Lung (tissue), 12 donors: ENCODE data around the gene TLR6. TPM values are rescaled to one million over a fixed set of nuclear protein-coding genes. Genes with fewer than 3 reads are reported as not detected.

Experiments
- ATAC-seq: fragments of 200-7000 bp; cut with Tn5 transposase; one replicate; pipeline ENCODE4 v1.9.1; 2020; ENCODE audit warnings: moderate number of reproducible peaks; ENCODE audit not compliant: insufficient read depth, low FRiP score
- DNase-seq, 3 donors: peaks; one replicate each; pipeline ENCODE4 v3.0.0-alpha.2; 2013 to 2017
- H3K27ac ChIP-seq, 2 donors: one replicate each; pipeline ENCODE4 v1.5.1; 2013; ENCODE audit warnings: mild to moderate bottlenecking in 2 of 2, moderate library complexity in 2 of 2, control low read depth in 1 of 2, inconsistent platforms in 1 of 2, low read depth in 1 of 2, low read length in 1 of 2
- H3K27me3 ChIP-seq, 3 donors: one replicate each; pipeline ENCODE4 v1.5.1; 2013; ENCODE audit warnings: low read length in 2 of 3; ENCODE audit not compliant: control insufficient read depth in 3 of 3, insufficient read depth in 3 of 3
- H3K36me3 ChIP-seq, 4 donors: one replicate each; pipeline ENCODE4 v1.5.1; 2013; ENCODE audit warnings: low read length in 4 of 4, mild to moderate bottlenecking in 1 of 4, moderate library complexity in 1 of 4; ENCODE audit not compliant: control insufficient read depth in 4 of 4, insufficient read depth in 4 of 4
- H3K4me1 ChIP-seq, 5 donors: one replicate each; pipeline ENCODE4 v1.5.1; 2013; ENCODE audit warnings: low read length in 5 of 5, mild to moderate bottlenecking in 2 of 5, moderate library complexity in 1 of 5; ENCODE audit not compliant: control insufficient read depth in 5 of 5, insufficient read depth in 5 of 5
- H3K4me3 ChIP-seq: one replicate; pipeline ENCODE4 v1.5.1; 2013; ENCODE audit warnings: mild to moderate bottlenecking, control low read depth, moderate library complexity
- H3K9ac ChIP-seq, 2 donors: one replicate each; pipeline ENCODE4 v1.5.1; 2013; ENCODE audit warnings: low read length in 2 of 2, control low read depth in 1 of 2; ENCODE audit not compliant: insufficient read depth in 1 of 2
- H3K9me3 ChIP-seq, 4 donors: one replicate each; pipeline ENCODE4 v1.5.1; 2013; ENCODE audit warnings: low read length in 3 of 4, mild to moderate bottlenecking in 1 of 4, moderate library complexity in 1 of 4; ENCODE audit not compliant: control insufficient read depth in 4 of 4, insufficient read depth in 3 of 4
- CTCF ChIP-seq: IDR thresholded peaks from 2 replicates; pipeline ENCODE4 v1.5.1; 2012; ENCODE audit warnings: mild to moderate bottlenecking; ENCODE audit errors: control extremely low read depth, extremely low read depth
- WGBS, 2 donors: extraction: QIAGEN DNeasy Blood & Tissue Kit; methylation state at CpG; one replicate each; pipeline ENCODE4 v1.1.7; 2013; 5-methylcytosine and 5-hydroxymethylcytosine counted together
- polyA plus RNA-seq, 2 donors: library from polyadenylated mRNA; stranded (reverse); fragments of 200-250 nt; gene quantifications; one replicate each; pipeline ENCODE4 v1.2.1, GENCODE V29; 2013
- total RNA-seq, 2 donors: library from RNA; depleted of rRNA in 1 of 2; stranded (reverse); fragments of >200 nt in 1 of 2; gene quantifications; one replicate each; pipeline ENCODE4 v1.2.1, GENCODE V29; 2014 to 2021
- donor health status: control.
- donor health status: control.
- donor health status: Bipolar disorder and iron deficiency.
- donor health status: healthy.
- donor health status: DM: yes; HTN: yes; CAD: no.

TLR6 gene
- total and polyA plus RNA-seq, 4 donors: 0.53 to 6.3 (median 5.0) TPM

GRCh38 chr4:38870098-38870808, 13.6 kb upstream of the TLR6 start:
- 80 to 90% methylated on average over 7 of the region's 7 CpGs for WGBS, 2 donors

GRCh38 chr4:38869511-38869910, 12.9 kb upstream of the TLR6 start:
- WGBS, 2 donors: 41 to 69% methylated on average over 2 of the region's 2 CpGs
- Histone ChIP-seq H3K27me3 (no peaks in the 10 kb centered on the region), H3K4me3 (no peak overlapping the region), H3K36me3 (peaks cover 2 to 13% (median 7%) of the 10 kb centered on the region in 4 donors), H3K9me3 (no peaks in the 10 kb centered on the region), H3K27ac (peak overlapping the region in 1 of 2 donors; percentile 86), H3K9ac (peak overlapping the region in 1 of 2 donors; percentile 64), H3K4me1 (peaks cover 0 to 41% (median 8%) of the 10 kb centered on the region in 5 donors)
- no peak for TF ChIP-seq CTCF
- DNase-seq: peak in 1 of 3 donors; percentile 12
- ATAC-seq: no peak

More at GRCh38 chr4:38870098-38870808, 13.6 kb upstream of the TLR6 start:
- ATAC-seq (no peak), DNase-seq (peak in 1 of 3 donors; percentile 20)
- H3K27me3 ChIP-seq: no peaks in the 10 kb centered on the region
- peaks cover 0 to 41% (median 8%) of the 10 kb centered on the region in 5 donors for H3K4me1 ChIP-seq
- no peak for TF ChIP-seq CTCF
- no peak overlapping the region for H3K9ac ChIP-seq
- H3K36me3 ChIP-seq: peaks cover 2 to 13% (median 7%) of the 10 kb centered on the region in 4 donors
- no peaks in the 10 kb centered on the region for H3K9me3 ChIP-seq
- no peak overlapping the region for H3K4me3 ChIP-seq
- H3K27ac ChIP-seq: peak overlapping the region in 1 of 2 donors; percentile 57

- Histone ChIP-seq H3K4me1 (peaks cover 0 to 36% (median 6%) of the 10 kb centered on the region in 5 donors), H3K27ac (peak overlapping the region; percentile 65 to 97), H3K4me3 (peak overlapping the region; percentile 82), H3K9ac (peak overlapping the region; percentile 78 to 88), H3K9me3 (no peaks in the 10 kb centered on the region), H3K27me3 (no peaks in the 10 kb centered on the region), H3K36me3 (peaks cover 0 to 13% (median 3%) of the 10 kb centered on the region in 4 donors)
- WGBS, 2 donors: 33 to 57% methylated on average over 30 of the region's 30 CpGs
- no peak for TF ChIP-seq CTCF
- peak; percentile 54 to 61 (median 58) for DNase-seq
- peak; percentile 39 for ATAC-seq
Measured at GRCh38 chr4:38868059-38868960, 11.7 kb upstream of the TLR6 start.
